Large intestine (tissue), 3 donors: Measurements from ENCODE around the gene BEST1. TPM values are rescaled to one million over a fixed set of nuclear protein-coding genes. Genes with fewer than 3 reads are reported as not detected.

Experiments
- DNase-seq, 2 donors: peaks; one replicate each; pipeline versions ENCODE4 v3.0.0 to v3.0.0-alpha.2; 2013
- H3K27ac ChIP-seq: one replicate; pipeline ENCODE4 v1.5.1; 2013; ENCODE audit warnings: low read length
- H3K27me3 ChIP-seq: 2 replicates; pipeline ENCODE4 v1.6.1; 2013; ENCODE audit warnings: low read length; ENCODE audit not compliant: control insufficient read depth, insufficient read depth
- H3K36me3 ChIP-seq: 2 replicates; pipeline ENCODE4 v1.6.1; 2013; ENCODE audit warnings: low read length; ENCODE audit not compliant: control insufficient read depth, insufficient read depth
- H3K4me1 ChIP-seq: one replicate; pipeline ENCODE4 v1.6.1; 2013; ENCODE audit warnings: low read length; ENCODE audit not compliant: control insufficient read depth, insufficient read depth
- H3K4me3 ChIP-seq: one replicate; pipeline ENCODE4 v1.5.1; 2013; ENCODE audit warnings: low read length
- H3K9me3 ChIP-seq: one replicate; pipeline ENCODE4 v1.6.1; 2013; ENCODE audit warnings: mild to moderate bottlenecking, low read depth, low read length, moderate library complexity; ENCODE audit not compliant: control insufficient read depth
- WGBS: methylation state at CpG from one replicate; pipeline ENCODE4 v1.1.5; 2013; ENCODE audit warnings: low lambda C conversion rate; ENCODE audit not compliant: insufficient coverage; 5-methylcytosine and 5-hydroxymethylcytosine counted together
- polyA plus RNA-seq: library from polyadenylated mRNA; unstranded; fragments of 120-200 nt; gene quantifications from one replicate; pipeline ENCODE4 v1.2.1, GENCODE V29; 2013

Gene BEST1
- polyA plus RNA-seq, 1 donor, result 3.9 TPM

- Histone ChIP-seq H3K36me3 (no peaks in the 10 kb centered on the region), H3K27me3 (peaks cover 4% of the 10 kb centered on the region), H3K27ac (no peak overlapping the region), H3K4me1 (peaks cover 21% of the 10 kb centered on the region), H3K4me3 (no peak overlapping the region), H3K9me3 (no peaks in the 10 kb centered on the region)
- WGBS, result no CpG with 5 or more reads among the region's 7 CpGs
- DNase-seq, result no peak
These were observed 35.5 kb upstream of the BEST1 start for GRCh38 chr11:61914471-61915171.

GRCh38 chr11:61916737-61917333 is 33.3 kb upstream of the BEST1 start:
- H3K27me3 ChIP-seq, result peaks cover 4% of the 10 kb centered on the region
- no peaks in the 10 kb centered on the region for H3K9me3 ChIP-seq
- no CpG with 5 or more reads among the region's 32 CpGs for WGBS
- DNase-seq, result no peak
- peaks cover 32% of the 10 kb centered on the region for H3K4me1 ChIP-seq
- no peaks in the 10 kb centered on the region for H3K36me3 ChIP-seq
- no peak overlapping the region for H3K27ac ChIP-seq
- peak overlapping the region; percentile 58 for H3K4me3 ChIP-seq

- H3K4me1 ChIP-seq, result peaks cover 34% of the 10 kb centered on the region
- H3K27me3 ChIP-seq, result peaks cover 4% of the 10 kb centered on the region
- peak; percentile 45 to 77 for DNase-seq
- H3K4me3 ChIP-seq, result peak within 1 kb of the TSS; percentile 61
- no peaks in the 10 kb centered on the region for H3K36me3 ChIP-seq
- no peaks in the 10 kb centered on the region for H3K9me3 ChIP-seq
- WGBS, result no CpG with 5 or more reads among the region's 74 CpGs
- no peak within 1 kb of the TSS for H3K27ac ChIP-seq
These were observed 32.6 kb upstream of the BEST1 start, which contains the start of gene RAB3IL1 for GRCh38 chr11:61917334-61918109. TSS of gene RAB3IL1 (minus strand) at chr11:61917566. CDS start at chr11:61917367, 199 bp downstream.

- no peak for DNase-seq
- Histone ChIP-seq H3K36me3 (no peaks in the 10 kb centered on the region), H3K27me3 (peaks cover 4% of the 10 kb centered on the region), H3K9me3 (no peaks in the 10 kb centered on the region), H3K4me3 (peak overlapping the region; percentile 61), H3K27ac (no peak overlapping the region), H3K4me1 (peaks cover 43% of the 10 kb centered on the region)
- WGBS, result 100% methylated on average over 1 of the region's 14 CpGs
These were observed 31.8 kb upstream of the BEST1 start for GRCh38 chr11:61918251-61918937.

GRCh38 chr11:61918938-61919704 is 31.0 kb upstream of the BEST1 start:
- Histone ChIP-seq H3K4me3 (peak overlapping the region; percentile 61), H3K9me3 (no peaks in the 10 kb centered on the region), H3K27ac (no peak overlapping the region), H3K27me3 (peaks cover 4% of the 10 kb centered on the region), H3K4me1 (peaks cover 50% of the 10 kb centered on the region), H3K36me3 (no peaks in the 10 kb centered on the region)
- WGBS, result no CpG with 5 or more reads among the region's 6 CpGs
- DNase-seq, result no peak

- WGBS, result no CpG with 5 or more reads among the region's 13 CpGs
- H3K4me1 ChIP-seq, result peaks cover 54% of the 10 kb centered on the region
- H3K27ac ChIP-seq, result peak overlapping the region; percentile 69
- no peaks in the 10 kb centered on the region for H3K9me3 ChIP-seq
- peaks cover 4% of the 10 kb centered on the region for H3K27me3 ChIP-seq
- H3K4me3 ChIP-seq, result peak overlapping the region; percentile 61
- H3K36me3 ChIP-seq, result no peaks in the 10 kb centered on the region
- peak; percentile 85 to 92 for DNase-seq
These were observed 30.2 kb upstream of the BEST1 start for GRCh38 chr11:61919705-61920631.

- DNase-seq, result no peak
- peaks cover 4% of the 10 kb centered on the region for H3K27me3 ChIP-seq
- no peak overlapping the region for H3K27ac ChIP-seq
- WGBS, result no CpG with 5 or more reads among the region's 3 CpGs
- no peaks in the 10 kb centered on the region for H3K36me3 ChIP-seq
- peaks cover 54% of the 10 kb centered on the region for H3K4me1 ChIP-seq
- no peaks in the 10 kb centered on the region for H3K9me3 ChIP-seq
- H3K4me3 ChIP-seq, result no peak overlapping the region
These were observed 28.7 kb upstream of the BEST1 start for GRCh38 chr11:61921446-61921845.

- peaks cover 54% of the 10 kb centered on the region for H3K4me1 ChIP-seq
- peak overlapping the region; percentile 97 for H3K27ac ChIP-seq
- no CpG with 5 or more reads among the region's 6 CpGs for WGBS
These were observed 27.6 kb upstream of the BEST1 start for GRCh38 chr11:61922539-61922938.

More at GRCh38 chr11:61922539-61922938, 27.6 kb upstream of the BEST1 start:
- Histone ChIP-seq H3K4me3 (no peak overlapping the region), H3K9me3 (no peaks in the 10 kb centered on the region), H3K36me3 (no peaks in the 10 kb centered on the region), H3K27me3 (peaks cover 4% of the 10 kb centered on the region)
- peak in 1 of 2 donors; percentile 57 for DNase-seq
